PC-3 (cell line): ENCODE measurements around the gene IFI27L2. TPM values are rescaled to one million over a fixed set of nuclear protein-coding genes. Genes with fewer than 3 reads are reported as not detected.

Experiments
- ATAC-seq: fragments of 200-7000 bp; cut with Tn5 transposase; 2 replicates; pipeline ENCODE4 v1.9.1; 2020; ENCODE audit warnings: mild to moderate bottlenecking, moderate library complexity
- BruUV-seq: library from RNA; stranded (reverse); fragments of 400-500 nt; replicated peaks from 2 replicates; lab custom pipeline; 2021; lab: Mats Ljungman, UMichigan
- CTCF ChIA-PET: fragments of 300-600 bp; sonication (Branson Sonifier 250); formaldehyde crosslinking; loops from one replicate; lab custom pipeline; 2022; ENCODE audit warnings: antibody characterized with exemption; lab: Charles Lee
- POLR2A ChIA-PET: fragments of 300-600 bp; sonication (Branson Sonifier 250); formaldehyde crosslinking; loops from one replicate; lab custom pipeline; 2022; ENCODE audit warnings: antibody characterized with exemption; ENCODE audit not compliant: unreplicated experiment; lab: Charles Lee
- DNase-seq: peaks from one replicate; pipeline ENCODE4 v3.0.0-alpha.2; 2015
- H2AFZ ChIP-seq: fragments of 300-600 bp; sonication (generic); 2 replicates; pipeline ENCODE4 v1.6.0; 2016; ENCODE audit warnings: antibody characterized with exemption, low read length
- H3F3A ChIP-seq: fragments of 300-600 bp; sonication (generic); one replicate; pipeline ENCODE4 v1.6.0; 2017; ENCODE audit warnings: antibody characterized with exemption, low read length, control low read depth, mild to moderate bottlenecking; ENCODE audit not compliant: unreplicated experiment
- H3K27ac ChIP-seq: fragments of 300-600 bp; sonication (generic); 2 replicates; pipeline ENCODE4 v1.5.1; 2016; ENCODE audit warnings: mild to moderate bottlenecking, low read length
- H3K27me3 ChIP-seq: fragments of 300-600 bp; sonication (generic); 2 replicates; pipeline ENCODE4 v1.6.1; 2016; ENCODE audit warnings: low read length, mixed read lengths
- H3K36me3 ChIP-seq: fragments of 300-600 bp; sonication (generic); 2 replicates; pipeline ENCODE4 v1.6.1; 2016; ENCODE audit warnings: low read depth, mixed run types, low read length, mixed read lengths
- H3K4me1 ChIP-seq: fragments of 300-600 bp; sonication (generic); 2 replicates; pipeline ENCODE4 v1.5.1; 2016; ENCODE audit warnings: low read length; ENCODE audit not compliant: insufficient read depth
- H3K4me2 ChIP-seq: fragments of 300-600 bp; sonication (generic); 2 replicates; pipeline ENCODE4 v1.6.0; 2016; ENCODE audit warnings: low read length
- H3K4me3 ChIP-seq: fragments of 300-600 bp; sonication (generic); 2 replicates; pipeline ENCODE4 v1.5.1; 2016; ENCODE audit warnings: mild to moderate bottlenecking, low read length, mixed read lengths
- H3K79me2 ChIP-seq: fragments of 300-600 bp; sonication (generic); 2 replicates; pipeline ENCODE4 v1.6.1; 2017; ENCODE audit warnings: low read length, mixed read lengths
- H3K9ac ChIP-seq: fragments of 300-600 bp; sonication (generic); 2 replicates; pipeline ENCODE4 v1.6.0; 2016; ENCODE audit warnings: mild to moderate bottlenecking, low read length
- H3K9me2 ChIP-seq: fragments of 300-600 bp; sonication (generic); replicated peaks from 2 replicates; pipeline ENCODE4 v1.6.1; 2016; ENCODE audit warnings: mixed run types, low read length, mixed read lengths
- H3K9me3 ChIP-seq: fragments of 300-600 bp; sonication (generic); 2 replicates; pipeline ENCODE4 v1.6.1; 2016; ENCODE audit warnings: low read length, mixed read lengths
- H4K20me1 ChIP-seq: fragments of 300-600 bp; sonication (generic); 2 replicates; pipeline ENCODE4 v1.6.1; 2016; ENCODE audit warnings: low read length, mixed read lengths
- EZH2 ChIP-seq: fragments of 300-600 bp; sonication (generic); IDR thresholded peaks from one replicate; pipeline ENCODE4 v1.6.1; 2017; ENCODE audit warnings: antibody characterized with exemption, mild to moderate bottlenecking, low read length; ENCODE audit not compliant: unreplicated experiment
- EZH2phosphoT487 ChIP-seq: fragments of 300-600 bp; sonication (generic); IDR thresholded peaks from 2 replicates; pipeline ENCODE4 v1.6.1; 2018; ENCODE audit warnings: mild to moderate bottlenecking, antibody characterized with exemption, low read length, borderline replicate concordance
- intact Hi-C: fragments of 100-400 bp; cut with micrococcal nuclease; formaldehyde crosslinking; loops from 2 replicates; pipeline ENCODE4 v1.9.0; 2023
- total RNA-seq: library from RNA; depleted of rRNA; stranded (reverse); fragments of >200 nt; gene quantifications from 2 replicates; pipeline ENCODE4 v1.2.3, GENCODE V29; 2014; rRNA removed

The IFI27L2 gene
- total RNA-seq, 1 experiment from 2014 or later = 42.7 TPM

- ChIA-PET POLR2A (no interaction called here), CTCF (no interaction called here)
- intact Hi-C loops = no loop called here
- BruUV-seq = no TSS peak
- Histone ChIP-seq H3K9ac (no peak overlapping the region), H2AFZ (no peak overlapping the region), H3K27me3 (no peaks in the 10 kb centered on the region), H3F3A (no peaks in the 10 kb centered on the region), H3K27ac (no peak overlapping the region), H4K20me1 (peaks cover 39% of the 10 kb centered on the region), H3K4me3 (peak overlapping the region; percentile 92), H3K9me2 (no peaks in the 10 kb centered on the region), H3K36me3 (peaks cover 57% of the 10 kb centered on the region), H3K79me2 (peaks cover 96% of the 10 kb centered on the region), H3K4me1 (peaks cover 37% of the 10 kb centered on the region), H3K4me2 (peak overlapping the region; percentile 87), H3K9me3 (peaks cover 9% of the 10 kb centered on the region; the same call in 1 of the 2 replicates)
- ATAC-seq (no peak), DNase-seq (no peak)
- TF ChIP-seq EZH2 = no peak
- TF ChIP-seq EZH2phosphoT487 = no peak
These were observed 51.6 kb downstream of the IFI27L2 start for GRCh38 chr14:94077823-94078222.

Other genes with a start within 250 kb of the IFI27L2 start
- not detected in 2 replicates for gene FAM181A, start 202.3 kb downstream of the IFI27L2 start, total RNA-seq
- gene ASB2, start 153.0 kb downstream of the IFI27L2 start, total RNA-seq = 0.12 and 0.22 TPM in 2 replicates
- not detected in 2 replicates for gene CCDC197, start 132.3 kb downstream of the IFI27L2 start, total RNA-seq
- gene OTUB2, start 103.3 kb downstream of the IFI27L2 start, total RNA-seq = 7.7 and 9.0 TPM in 2 replicates
- 120 and 126 TPM in 2 replicates for gene DDX24, start 48.4 kb downstream of the IFI27L2 start, total RNA-seq
- 7.8 and 16.9 TPM in 2 replicates for gene IFI27L1, start 48.3 kb downstream of the IFI27L2 start, total RNA-seq
- 4.3 TPM in 1 of 2 replicates, not detected in the other for gene IFI27, start 18.9 kb downstream of the IFI27L2 start, total RNA-seq
- 0.11 TPM in 1 of 2 replicates, not detected in the other for gene PPP4R4, start 44.7 kb upstream of the IFI27L2 start, total RNA-seq
- not detected in 2 replicates for gene SERPINA10, start 163.7 kb upstream of the IFI27L2 start, total RNA-seq
- gene SERPINA6, start 193.7 kb upstream of the IFI27L2 start, total RNA-seq = not detected in 2 replicates
- not detected in 2 replicates for gene SERPINA2, start 237.1 kb upstream of the IFI27L2 start, total RNA-seq